HG03139 (cell line): ENCODE measurements around the gene SMYD3.

Source experiments
- ATAC-seq: cut with Tn5 transposase; IDR thresholded peaks from one replicate; pipeline ENCODE4 v1.9.1; 2021; ENCODE audit not compliant: unreplicated experiment

SMYD3 gene

DNA sequence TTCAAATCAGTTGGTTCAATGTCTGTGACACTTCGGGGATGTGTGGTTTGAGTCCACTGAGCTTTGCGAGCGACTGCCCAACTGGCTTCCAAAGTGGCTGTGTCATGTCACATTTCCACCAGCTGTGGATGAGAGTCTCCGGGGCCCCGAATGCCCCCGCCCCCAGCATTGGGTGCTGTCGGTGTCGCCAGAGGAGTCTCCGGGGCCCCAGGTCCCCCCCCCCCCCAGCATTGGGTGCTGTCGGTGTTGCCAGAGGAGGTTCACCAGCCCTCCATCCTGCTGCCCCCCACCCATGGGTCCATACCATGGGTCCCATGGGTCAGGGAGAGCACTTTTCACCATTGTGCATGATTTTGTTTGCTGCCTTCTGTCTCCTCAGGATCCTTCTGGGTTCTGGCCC, 9.0 kb upstream of the SMYD3 start:
- ATAC-seq = no peak

- ATAC-seq = no peak
These were observed 8.4 kb upstream of the SMYD3 start for GRCh38 chr1:246515390-246516005.

GRCh38 chr1:246513619-246514343, 6.7 kb upstream of the SMYD3 start:
- ATAC-seq = no peak

GRCh38 chr1:246513041-246513440, 6.0 kb upstream of the SMYD3 start:
- ATAC-seq = no peak

DNA sequence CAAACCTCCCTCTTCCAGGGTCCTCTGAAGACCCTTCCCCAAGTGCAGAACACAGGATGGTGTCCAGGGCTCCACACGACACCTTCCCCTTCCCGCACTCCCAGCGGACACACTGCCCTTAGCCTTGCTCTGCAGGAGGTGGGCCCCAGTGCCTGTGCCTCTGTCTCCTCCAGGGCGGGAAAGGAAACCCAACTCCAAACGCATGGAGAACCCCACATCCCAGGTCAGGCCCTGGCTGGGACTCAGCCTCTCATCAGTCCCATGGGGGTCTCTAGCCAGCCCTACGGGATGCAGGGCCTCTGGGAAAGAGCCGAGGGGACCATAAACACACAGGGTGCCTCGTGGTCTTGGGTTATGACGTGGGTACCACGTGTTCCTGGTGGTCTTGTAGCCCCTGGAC, 5.6 kb upstream of the SMYD3 start:
- no peak for ATAC-seq

DNA sequence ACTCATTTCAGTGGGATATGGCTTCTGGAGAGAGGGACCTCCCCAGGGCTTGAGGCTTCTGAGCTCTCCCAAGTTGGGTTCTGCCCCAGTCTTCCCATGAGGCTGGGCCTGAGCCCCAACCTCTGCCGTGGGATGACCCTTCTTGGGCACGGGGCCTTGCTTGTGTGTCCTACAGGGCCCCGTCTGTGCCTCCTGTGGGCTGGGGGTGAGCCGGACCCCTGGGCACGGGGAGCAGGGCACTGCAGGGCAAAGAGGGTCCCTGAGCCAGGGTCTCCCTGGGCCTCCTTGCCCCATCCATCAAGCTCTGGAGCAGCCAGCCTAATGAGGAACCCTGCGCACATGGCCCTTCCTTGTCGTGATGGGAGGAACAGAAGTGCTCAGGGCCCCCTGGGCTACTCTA, 5.2 kb upstream of the SMYD3 start:
- no peak for ATAC-seq

DNA sequence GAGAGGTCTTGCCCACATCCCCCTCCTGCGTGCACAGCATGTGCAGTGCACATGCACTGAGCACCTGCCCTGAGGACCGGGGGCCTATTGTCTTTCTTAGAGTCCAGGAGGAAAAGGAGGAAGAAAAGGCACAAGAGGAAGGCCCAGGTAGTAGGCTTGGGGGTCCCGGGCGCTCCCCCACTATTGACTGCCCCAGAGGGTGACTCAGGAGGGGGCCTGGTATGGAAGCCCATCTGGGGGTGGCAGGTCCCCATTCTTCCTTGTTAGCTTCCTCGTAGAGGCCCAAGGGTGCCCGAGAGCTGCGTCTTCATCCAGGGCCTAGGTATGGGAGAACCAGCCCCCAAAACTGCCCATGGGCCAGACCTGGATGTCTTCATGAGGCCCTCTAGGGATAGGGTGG, 4.1 kb upstream of the SMYD3 start:
- ATAC-seq = no peak

DNA sequence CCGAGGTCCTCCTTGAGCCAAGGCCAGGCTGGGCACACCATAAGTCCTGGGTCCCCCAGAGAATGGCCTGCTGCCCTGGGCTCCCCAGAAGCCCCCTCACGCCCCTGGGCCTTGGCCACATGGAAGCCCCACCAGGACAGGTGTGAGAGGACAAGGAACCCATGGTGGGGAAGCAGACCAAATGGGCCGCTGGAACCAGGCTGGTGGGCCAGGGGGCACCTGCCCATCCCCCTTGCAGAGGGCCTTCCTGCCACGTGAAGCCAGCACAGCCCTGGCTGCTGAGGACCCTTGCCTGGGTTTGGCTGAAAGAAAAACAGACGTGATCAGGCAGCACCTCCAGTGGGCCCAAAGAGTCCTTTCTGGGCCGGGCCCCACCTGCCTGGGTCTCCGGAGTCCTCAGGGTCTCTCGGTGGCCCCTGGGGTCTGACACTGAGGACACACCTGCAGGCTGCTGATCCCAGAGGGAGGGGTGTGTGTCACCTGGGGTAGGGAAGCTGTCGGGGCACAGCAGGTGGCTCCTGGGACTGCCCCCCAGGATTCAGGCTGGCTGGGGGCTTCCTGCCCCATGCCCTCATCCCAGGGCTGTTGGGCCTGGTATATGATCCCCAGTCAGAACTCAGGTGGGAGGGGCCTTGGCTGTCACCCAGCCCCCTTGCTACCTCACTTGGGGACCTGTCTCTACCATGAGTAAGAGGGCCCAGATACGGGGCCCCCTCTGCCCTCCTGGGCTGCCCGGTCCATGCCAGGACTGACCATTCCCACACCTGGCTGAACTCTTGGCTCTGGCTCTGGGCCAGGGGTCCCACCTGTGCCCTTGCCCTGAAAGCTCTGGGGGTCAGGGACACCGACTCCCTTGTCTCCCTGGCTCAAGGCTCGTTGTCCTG, 3.3 kb upstream of the SMYD3 start:
- ATAC-seq = no peak

GRCh38 chr1:246508897-246509688, 2.0 kb upstream of the SMYD3 start:
- ATAC-seq = no peak

GRCh38 chr1:246506367-246506673, 759 bp downstream of the SMYD3 start:
- peak; percentile 23 for ATAC-seq

GRCh38 chr1:246503341-246503740, 3.7 kb downstream of the SMYD3 start:
- ATAC-seq = no peak

GRCh38 chr1:246497331-246497915, 9.7 kb downstream of the SMYD3 start:
- no peak for ATAC-seq

- no peak for ATAC-seq
These were observed 14.4 kb downstream of the SMYD3 start for GRCh38 chr1:246492611-246493245.

- no peak for ATAC-seq
These were observed 15.5 kb downstream of the SMYD3 start for GRCh38 chr1:246491551-246492053.

- ATAC-seq = no peak
These were observed 18.4 kb downstream of the SMYD3 start for GRCh38 chr1:246488674-246489073.

DNA sequence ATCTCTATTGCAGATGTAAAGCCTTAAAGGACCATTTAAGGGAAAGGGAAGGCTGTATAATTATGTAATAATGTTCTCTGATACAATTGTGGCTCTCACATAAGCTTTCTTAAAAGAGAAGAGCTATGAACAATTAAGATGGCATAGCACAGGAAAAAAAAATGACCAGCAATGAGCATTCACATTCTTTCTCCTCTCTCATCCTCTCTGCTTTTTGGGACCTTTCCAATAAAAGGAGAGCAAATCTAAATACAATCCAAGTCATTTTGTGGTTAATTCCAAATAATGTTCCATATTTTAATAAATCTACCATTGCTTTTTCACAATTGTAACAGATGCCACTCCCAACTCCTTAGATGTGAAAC, 23.5 kb downstream of the SMYD3 start:
- ATAC-seq = no peak

GRCh38 chr1:246482805-246483568, 24.1 kb downstream of the SMYD3 start:
- no peak for ATAC-seq

GRCh38 chr1:246479061-246479460, 28.0 kb downstream of the SMYD3 start:
- ATAC-seq = no peak

DNA sequence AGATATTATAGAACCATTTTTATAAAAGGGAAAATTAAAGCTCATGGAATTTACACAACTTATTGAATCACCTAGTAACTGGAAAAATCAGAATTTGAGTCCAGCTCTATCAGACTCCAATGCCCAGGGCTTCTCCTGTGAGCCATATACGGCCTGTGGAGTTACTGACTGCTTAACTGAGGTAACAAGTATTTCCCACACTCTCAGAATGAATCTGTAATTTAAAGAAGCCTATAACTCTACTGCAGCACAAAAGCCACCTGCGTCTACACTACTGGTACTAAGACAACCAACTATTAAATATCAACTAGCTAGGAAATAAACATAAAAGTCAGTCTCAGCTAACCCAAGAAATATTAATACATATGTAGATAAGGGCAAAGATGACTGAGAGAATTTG, 29.4 kb downstream of the SMYD3 start:
- no peak for ATAC-seq

GRCh38 chr1:246476771-246477170, 30.3 kb downstream of the SMYD3 start:
- ATAC-seq = no peak
